ENCODE data around the gene OGFR. TPM values are rescaled to one million over a fixed set of nuclear protein-coding genes. Genes with fewer than 3 reads are reported as not detected.

The OGFR gene
- polyA plus RNA-seq, 3 donors: 47.8 to 114 (median 79.3) TPM

- no peak for DNase-seq
- H3K79me2 ChIP-seq (ENCODE audit: insufficient read depth, low read length): peaks cover 57% of the 10 kb centered on the region
- H3K9me3 ChIP-seq (replicated peaks in 1 of 2; ENCODE audit: control insufficient read depth in 1 of 2, insufficient read depth in 1 of 2, low read length in 2 of 2): no peaks in the 10 kb centered on the region
- peaks cover 47 to 50% of the 10 kb centered on the region in 2 donors for H3K4me1 ChIP-seq (ENCODE audit: control insufficient read depth in 1 of 2, insufficient read depth in 2 of 2, low read length in 2 of 2)
- H3K27ac ChIP-seq (ENCODE audit: low read depth in 1 of 2, low read length in 2 of 2): peak overlapping the region; percentile 15 to 90
- Mint-ChIP-seq H3K4me3 (no peak overlapping the region), H3K36me3 (peaks cover 48 to 66% of the 10 kb centered on the region in 2 donors), H3K27ac (peak overlapping the region in 6 of 7 donors; percentile 7 to 97 (median 55)), H3K27me3 (ENCODE audit: low read depth in 3 of 3) (peaks cover 0 to 12% (median 7%) of the 10 kb centered on the region in 3 donors), H3K9me3 (no peaks in the 10 kb centered on the region), H3K4me1 (peaks cover 42% of the 10 kb centered on the region)
- intact Hi-C loops (cut with micrococcal nuclease): loop anchor here (5.0 to 10.0 kb wide), 6 partner anchors 140 to 663 kb away; partner anchors contain the start of genes ADRM1 (in 2 of the 2), PSMA7 (in 1 of the 2), RPS21 (in 1 of the 2) and SS18L1 (in 1 of the 2)
- no peak overlapping the region for H2AFZ ChIP-seq (ENCODE audit: insufficient read depth, low read depth, low read length, poor library complexity, severe bottlenecking)
- TF ChIP-seq, protein P1, sequence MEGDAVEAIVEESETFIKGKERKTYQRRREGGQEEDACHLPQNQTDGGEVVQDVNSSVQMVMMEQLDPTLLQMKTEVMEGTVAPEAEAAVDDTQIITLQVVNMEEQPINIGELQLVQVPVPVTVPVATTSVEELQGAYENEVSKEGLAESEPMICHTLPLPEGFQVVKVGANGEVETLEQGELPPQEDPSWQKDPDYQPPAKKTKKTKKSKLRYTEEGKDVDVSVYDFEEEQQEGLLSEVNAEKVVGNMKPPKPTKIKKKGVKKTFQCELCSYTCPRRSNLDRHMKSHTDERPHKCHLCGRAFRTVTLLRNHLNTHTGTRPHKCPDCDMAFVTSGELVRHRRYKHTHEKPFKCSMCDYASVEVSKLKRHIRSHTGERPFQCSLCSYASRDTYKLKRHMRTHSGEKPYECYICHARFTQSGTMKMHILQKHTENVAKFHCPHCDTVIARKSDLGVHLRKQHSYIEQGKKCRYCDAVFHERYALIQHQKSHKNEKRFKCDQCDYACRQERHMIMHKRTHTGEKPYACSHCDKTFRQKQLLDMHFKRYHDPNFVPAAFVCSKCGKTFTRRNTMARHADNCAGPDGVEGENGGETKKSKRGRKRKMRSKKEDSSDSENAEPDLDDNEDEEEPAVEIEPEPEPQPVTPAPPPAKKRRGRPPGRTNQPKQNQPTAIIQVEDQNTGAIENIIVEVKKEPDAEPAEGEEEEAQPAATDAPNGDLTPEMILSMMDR (IDR thresholded peaks at IDR 0.05): no peak
- peak overlapping the region in 1 of 3 experiments; percentile 88 for H3K4me3 ChIP-seq (replicated peaks in 1 of 3; ENCODE audit: low read depth in 2 of 3, low read length in 3 of 3)
- H3K4me2 ChIP-seq (replicated peaks; ENCODE audit: extremely low read depth, low read length, poor library complexity, severe bottlenecking): peak overlapping the region; percentile 17
- no peaks in the 10 kb centered on the region for H3K27me3 ChIP-seq (ENCODE audit: control insufficient read depth in 2 of 2, insufficient read depth in 2 of 2, low read length in 2 of 2)
- H3K36me3 ChIP-seq (replicated peaks in 1 of 2; ENCODE audit: control insufficient read depth in 1 of 2, insufficient read depth in 2 of 2, low read length in 2 of 2): peaks cover 61% of the 10 kb centered on the region in 2 donors
- peaks cover 73% of the 10 kb centered on the region for H4K20me1 ChIP-seq (ENCODE audit: insufficient read depth, low read length)
- 92% methylated on average over 21 of the region's 23 CpGs for WGBS (ENCODE audit: insufficient coverage)
- H3K9ac ChIP-seq (ENCODE audit: insufficient read depth, low read length, poor library complexity, severe bottlenecking): no peak overlapping the region
These were observed 3.0 kb downstream of the OGFR start for GRCh38 chr20:62807444-62808210.

DNA sequence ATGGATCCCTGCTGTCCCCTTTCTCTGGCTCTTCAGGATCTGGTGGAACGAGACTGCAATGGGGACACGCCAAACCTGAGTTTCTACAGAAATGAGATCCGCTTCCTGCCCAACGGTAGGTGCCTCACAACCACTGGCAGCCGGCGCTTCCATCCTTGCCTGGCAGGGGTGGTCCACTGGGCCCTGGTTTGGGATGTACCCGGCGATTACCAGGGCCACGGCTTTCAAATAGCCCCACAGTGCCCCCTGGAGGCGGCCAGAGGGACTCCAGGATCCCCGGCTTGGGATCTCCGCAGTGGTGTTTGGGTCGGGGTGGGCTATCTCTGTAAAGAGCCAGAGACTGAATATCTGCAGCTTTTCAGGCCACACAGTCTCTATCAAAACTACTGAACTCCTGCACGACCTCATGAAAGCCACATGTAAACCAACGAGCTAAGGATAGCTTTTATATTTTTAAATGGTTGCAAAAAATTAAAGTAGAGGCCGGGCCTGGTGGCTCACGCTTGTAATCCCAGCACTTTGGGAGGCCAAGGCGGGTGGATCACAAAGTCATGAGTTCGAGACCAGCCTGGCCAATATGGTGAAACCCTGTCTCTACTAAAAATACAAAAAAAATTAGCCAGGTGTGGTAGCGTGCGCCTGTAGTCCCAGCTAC, 3.7 kb downstream of the OGFR start:
- peaks cover 0 to 13% (median 7%) of the 10 kb centered on the region in 3 donors for H3K27me3 Mint-ChIP-seq (ENCODE audit: low read depth in 3 of 3)
- intact Hi-C loops (cut with micrococcal nuclease): loop anchor here (5.0 to 10.0 kb wide), 6 partner anchors 141 to 664 kb away; partner anchors contain the start of genes ADRM1 (in 2 of the 2), PSMA7 (in 1 of the 2), RPS21 (in 1 of the 2) and SS18L1 (in 1 of the 2)
- Histone ChIP-seq H3K9ac (ENCODE audit: insufficient read depth, low read length, poor library complexity, severe bottlenecking) (no peak overlapping the region), H2AFZ (ENCODE audit: insufficient read depth, low read depth, low read length, poor library complexity, severe bottlenecking) (no peak overlapping the region), H3K27me3 (ENCODE audit: control insufficient read depth in 2 of 2, insufficient read depth in 2 of 2, low read length in 2 of 2) (no peaks in the 10 kb centered on the region), H3K4me2 (replicated peaks; ENCODE audit: extremely low read depth, low read length, poor library complexity, severe bottlenecking) (peak overlapping the region; percentile 17), H3K9me3 (replicated peaks in 1 of 2; ENCODE audit: control insufficient read depth in 1 of 2, insufficient read depth in 1 of 2, low read length in 2 of 2) (no peaks in the 10 kb centered on the region), H4K20me1 (ENCODE audit: insufficient read depth, low read length) (peaks cover 80% of the 10 kb centered on the region), H3K27ac (ENCODE audit: low read depth in 1 of 2, low read length in 2 of 2) (peak overlapping the region in 1 of 2 donors; percentile 15), H3K4me1 (ENCODE audit: control insufficient read depth in 1 of 2, insufficient read depth in 2 of 2, low read length in 2 of 2) (peaks cover 40 to 43% of the 10 kb centered on the region in 2 donors), H3K36me3 (replicated peaks in 1 of 2; ENCODE audit: control insufficient read depth in 1 of 2, insufficient read depth in 2 of 2, low read length in 2 of 2) (peaks cover 66 to 68% of the 10 kb centered on the region in 2 donors), H3K79me2 (ENCODE audit: insufficient read depth, low read length) (peaks cover 57% of the 10 kb centered on the region), H3K4me3 (replicated peaks in 1 of 3; ENCODE audit: low read depth in 2 of 3, low read length in 3 of 3) (no peak overlapping the region)
- peaks cover 51 to 70% of the 10 kb centered on the region in 2 donors for H3K36me3 Mint-ChIP-seq
- H3K4me3 Mint-ChIP-seq: no peak overlapping the region
- peak overlapping the region in 4 of 7 donors; percentile 12 to 71 (median 44) for H3K27ac Mint-ChIP-seq
- H3K4me1 Mint-ChIP-seq: peaks cover 35% of the 10 kb centered on the region
- TF ChIP-seq, protein P1 (IDR thresholded peaks at IDR 0.05): peak; percentile 95
- peak; percentile 53 to 69 (median 64) for DNase-seq
- no peaks in the 10 kb centered on the region for H3K9me3 Mint-ChIP-seq
- WGBS (ENCODE audit: insufficient coverage): 47% methylated on average over 11 of the region's 21 CpGs
